Endothelial cell of umbilical vein (primary cell): ENCODE results near the gene B4GALNT3. TPM values are rescaled to one million over a fixed set of nuclear protein-coding genes. Genes with fewer than 3 reads are reported as not detected.
"Not testable (repeated sequence)": the region's sequence is repeated elsewhere in the genome, so short reads cannot be mapped to it uniquely, and the experiment has no call there.

ENCODE experiments used
- BruUV-seq: library from RNA; stranded (reverse); fragments of 400-500 nt; replicated peaks from 2 replicates; lab custom pipeline; 2021; lab: Mats Ljungman, UMichigan
- CTCF ChIA-PET: fragments of 300-600, 350-600 bp; sonication (Branson Sonifier 250); formaldehyde crosslinking; loops from one replicate; lab custom pipeline; 2021; ENCODE audit warnings: antibody characterized with exemption, inconsistent platforms; lab: Charles Lee
- POLR2A ChIA-PET: fragments of 300-600, 350-600 bp; sonication (Branson Sonifier 250); formaldehyde crosslinking; loops from one replicate; lab custom pipeline; 2021; ENCODE audit warnings: antibody characterized with exemption, inconsistent platforms; lab: Charles Lee
- DNase-seq: peaks from one replicate; pipeline ENCODE4 v3.0.0-alpha.2; 2011; ENCODE audit warnings: low read depth, low spot score
- FAIRE-seq: peaks from 2 replicates; lab custom pipeline; 2011; peaks lifted over from hg19 to GRCh38; lab: Jason Lieb, UNC
- H2AFZ ChIP-seq: 2 replicates; pipeline ENCODE4 v1.6.0; 2012; ENCODE audit warnings: low read depth, low read length, control low read depth, inconsistent platforms
- H3K27ac ChIP-seq: 2 replicates; pipeline ENCODE4 v1.5.1; 2011; ENCODE audit warnings: low read depth, mild to moderate bottlenecking, control low read depth, low read length, moderate library complexity; ENCODE audit not compliant: insufficient read depth
- H3K27me3 ChIP-seq, 2 experiments: 2 replicates each; pipeline versions ENCODE4 v1.6.0 to v1.6.1; 2011; ENCODE audit warnings: low read length in 2 of 2, mixed read lengths in 1 of 2; ENCODE audit not compliant: control insufficient read depth in 2 of 2, insufficient read depth in 2 of 2
- H3K36me3 ChIP-seq, 2 experiments: 2 replicates in 1 of 2; 3 replicates in 1 of 2; pipeline ENCODE4 v1.5.1; 2011; ENCODE audit warnings: low read length in 2 of 2, mild to moderate bottlenecking in 1 of 2, moderate library complexity in 1 of 2; ENCODE audit not compliant: control insufficient read depth in 2 of 2, insufficient read depth in 2 of 2; ENCODE audit errors: extremely low read depth in 1 of 2
- H3K4me1 ChIP-seq: 3 replicates; pipeline ENCODE4 v1.5.1; 2011; ENCODE audit warnings: mild to moderate bottlenecking, low read length; ENCODE audit not compliant: control insufficient read depth, insufficient read depth; ENCODE audit errors: extremely low read depth
- H3K4me2 ChIP-seq: 2 replicates; pipeline ENCODE4 v1.6.1; 2011; ENCODE audit warnings: low read length, control low read depth, mixed read lengths; ENCODE audit not compliant: insufficient read depth
- H3K4me3 ChIP-seq, 3 experiments: fragments of 200-600 bp in 1 of 3; sonication (generic), shearing (Covaris generic) in 1 of 3; replicated peaks in 1 of 3; 2 replicates each; pipeline ENCODE4 v1.5.1; 2011 to 2016; ENCODE audit warnings: control low read depth in 3 of 3, low read length in 3 of 3, mild to moderate bottlenecking in 2 of 3, inconsistent platforms in 1 of 3, low read depth in 1 of 3, moderate library complexity in 1 of 3; ENCODE audit not compliant: insufficient read depth in 1 of 3
- H3K79me2 ChIP-seq: 2 replicates; pipeline ENCODE4 v1.6.0; 2012; ENCODE audit warnings: low read length, inconsistent platforms; ENCODE audit not compliant: control insufficient read depth, insufficient read depth
- H3K9ac ChIP-seq: replicated peaks from 2 replicates; pipeline ENCODE3; 2011; ENCODE audit warnings: low read length, control low read depth; ENCODE audit not compliant: insufficient read depth; ENCODE audit errors: extremely low read depth
- H3K9me1 ChIP-seq: replicated peaks from 3 replicates; pipeline ENCODE4 v1.6.0; 2011; ENCODE audit warnings: mild to moderate bottlenecking, low read length; ENCODE audit not compliant: control insufficient read depth, insufficient read depth; ENCODE audit errors: extremely low read depth
- H3K9me3 ChIP-seq: replicated peaks from 2 replicates; pipeline ENCODE4 v1.5.1; 2012; ENCODE audit warnings: low read length, inconsistent platforms; ENCODE audit not compliant: control insufficient read depth, insufficient read depth
- H4K20me1 ChIP-seq: replicated peaks from 2 replicates; pipeline ENCODE3; 2011; ENCODE audit warnings: mild to moderate bottlenecking, low read length; ENCODE audit not compliant: control insufficient read depth, insufficient read depth; ENCODE audit errors: extremely low read depth
- EZH2 ChIP-seq: IDR thresholded peaks from 2 replicates; pipeline ENCODE4 v1.6.1; 2012; ENCODE audit warnings: borderline replicate concordance, low read depth, mild to moderate bottlenecking, moderate library complexity, low read length, inconsistent platforms; ENCODE audit not compliant: severe bottlenecking
- FOS ChIP-seq: IDR thresholded peaks from 2 replicates; pipeline ENCODE4 v1.6.1; 2011; ENCODE audit warnings: mild to moderate bottlenecking, low read length, moderate library complexity, borderline replicate concordance; ENCODE audit not compliant: insufficient read depth
- GATA2 ChIP-seq: IDR thresholded peaks from 2 replicates; pipeline ENCODE4 v1.7.0; 2011; ENCODE audit warnings: low read depth, mild to moderate bottlenecking, moderate library complexity, mixed read lengths, low read length; ENCODE audit not compliant: insufficient read length, insufficient read depth
- JUN ChIP-seq: IDR thresholded peaks from 2 replicates; pipeline ENCODE4 v1.6.1; 2011; ENCODE audit warnings: borderline replicate concordance, low read depth; ENCODE audit not compliant: insufficient read length, insufficient read depth
- MYC ChIP-seq: IDR thresholded peaks from one replicate; pipeline ENCODE4 v1.6.1; 2011; ENCODE audit warnings: mild to moderate bottlenecking, low read depth, low read length
- POLR2A ChIP-seq: IDR thresholded peaks from 2 replicates; pipeline ENCODE4 v1.6.1; 2012; ENCODE audit warnings: low read depth, mild to moderate bottlenecking, control low read depth, low read length
- POLR2AphosphoS5 ChIP-seq: IDR thresholded peaks from 2 replicates; pipeline ENCODE4 v1.6.1; 2012; ENCODE audit warnings: low read depth, mild to moderate bottlenecking, control low read depth, low read length, moderate library complexity; ENCODE audit not compliant: insufficient read depth
- dilution Hi-C: fragments of 300-500 bp; cut with MboI; formaldehyde crosslinking; loops from one replicate; pipeline ENCODE4 v1.15.0; 2019; ENCODE audit warnings: low sequenced_read_pairs; ENCODE audit not compliant: extremely low pct_ligation_motif_present
- intact Hi-C: fragments of 100-400 bp; cut with micrococcal nuclease; formaldehyde crosslinking; loops from one replicate; pipeline ENCODE4 v1.10.0; 2022
- polyA plus RNA-seq, 4 experiments: library from polyadenylated mRNA; depleted of rRNA in 3 of 4; stranded (reverse) in 3 of 4; unstranded in 1 of 4; fragments of >200 nt; gene quantifications; 2 replicates each; pipeline versions ENCODE4 v1.2.1 to v1.2.3, GENCODE V29; 2011 to 2012; ENCODE audit warnings: missing spikeins in 1 of 4
- total RNA-seq: library from RNA; stranded (reverse); gene quantifications from 2 replicates; pipeline ENCODE4 v1.2.3, GENCODE V29; 2021
- TF ChIP-seq, protein P1 (sequence below): IDR thresholded peaks from 2 replicates; pipeline ENCODE4 v1.6.1; 2011; ENCODE audit not compliant: insufficient read depth, insufficient read length
- TF ChIP-seq, protein P2 (sequence below), 2 donors: IDR thresholded peaks; 1 replicate in 1 of 2; 2 replicates in 1 of 2; pipeline ENCODE4 v1.5.1; 2011; ENCODE audit warnings: low read length in 2 of 2, mild to moderate bottlenecking in 2 of 2, moderate library complexity in 2 of 2, control low read depth in 1 of 2, inconsistent platforms in 1 of 2, low read depth in 1 of 2; ENCODE audit not compliant: insufficient read depth in 1 of 2; ENCODE audit errors: extremely low read depth in 1 of 2

The B4GALNT3 gene
- total and polyA plus RNA-seq, 2 donors (not counting 3 experiments of a cell fraction or from before 2014, with no cell fraction given), result 0.07 TPM; not detected in 1

DNA sequence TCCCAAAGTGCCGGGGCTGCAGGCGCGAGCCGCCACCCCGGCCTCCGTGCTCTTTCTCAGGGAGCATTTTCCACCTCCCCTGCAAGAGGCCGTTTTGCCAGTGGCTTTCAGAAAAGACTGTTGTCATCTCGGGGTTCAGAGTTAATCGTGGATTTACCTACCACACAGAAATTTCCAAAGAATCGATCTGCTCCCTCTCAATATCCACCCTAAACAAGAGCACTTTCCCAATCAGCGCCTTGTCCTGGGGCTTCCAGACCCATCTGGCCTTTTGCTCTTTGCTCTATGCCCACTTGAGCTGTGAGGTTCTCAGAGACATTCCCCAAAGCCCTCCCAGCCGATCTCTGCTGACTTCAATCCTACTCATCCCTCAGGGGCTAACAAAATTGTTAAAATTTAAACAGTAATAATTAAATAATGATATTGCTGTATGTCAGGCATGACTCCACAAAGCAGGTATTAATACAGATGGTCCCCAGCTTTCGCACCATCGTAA is 116.9 kb downstream of the B4GALNT3 start:
- dilution Hi-C loops, result no loop called here
- H2AFZ ChIP-seq, result peak overlapping the region; percentile 75
- no TSS peak for BruUV-seq
- no peaks in the 10 kb centered on the region for H3K79me2 ChIP-seq
- H4K20me1 ChIP-seq, result no peaks in the 10 kb centered on the region
- no peaks in the 10 kb centered on the region for H3K9me3 ChIP-seq
- H3K36me3 ChIP-seq, result no peaks in the 10 kb centered on the region
- no peaks in the 10 kb centered on the region for H3K9me1 ChIP-seq
- no peak overlapping the region for H3K27ac ChIP-seq
- H3K27me3 ChIP-seq, result no peaks in the 10 kb centered on the region
- no peak for FAIRE-seq
- H3K9ac ChIP-seq, result no peak overlapping the region
- CTCF ChIA-PET, result interaction anchor here (0.6 to 8.1 kb wide), 32 partner anchors 15 to 1007 kb away, joined by 3 to 182 read pairs (median 6); partner anchors contain the start of genes RAD52 and WNK1
- H3K4me1 ChIP-seq, result peaks cover 16% of the 10 kb centered on the region
- H3K4me3 ChIP-seq, result no peak overlapping the region
- POLR2A ChIA-PET, result no interaction called here
- intact Hi-C loops, result loop anchor here (1.0 kb wide), 6 partner anchors 34 to 373 kb away; partner anchors contain the start of gene RAD52
- no peak overlapping the region for H3K4me2 ChIP-seq
- no peak for TF ChIP-seq GATA2
- TF ChIP-seq POLR2AphosphoS5, result no peak
- TF ChIP-seq FOS, result no peak
- no peak for TF ChIP-seq JUN
- TF ChIP-seq MYC, result no peak
- no peak for TF ChIP-seq EZH2
- TF ChIP-seq, protein P1, sequence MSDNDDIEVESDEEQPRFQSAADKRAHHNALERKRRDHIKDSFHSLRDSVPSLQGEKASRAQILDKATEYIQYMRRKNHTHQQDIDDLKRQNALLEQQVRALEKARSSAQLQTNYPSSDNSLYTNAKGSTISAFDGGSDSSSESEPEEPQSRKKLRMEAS, result no peak
- TF ChIP-seq, protein P2, sequence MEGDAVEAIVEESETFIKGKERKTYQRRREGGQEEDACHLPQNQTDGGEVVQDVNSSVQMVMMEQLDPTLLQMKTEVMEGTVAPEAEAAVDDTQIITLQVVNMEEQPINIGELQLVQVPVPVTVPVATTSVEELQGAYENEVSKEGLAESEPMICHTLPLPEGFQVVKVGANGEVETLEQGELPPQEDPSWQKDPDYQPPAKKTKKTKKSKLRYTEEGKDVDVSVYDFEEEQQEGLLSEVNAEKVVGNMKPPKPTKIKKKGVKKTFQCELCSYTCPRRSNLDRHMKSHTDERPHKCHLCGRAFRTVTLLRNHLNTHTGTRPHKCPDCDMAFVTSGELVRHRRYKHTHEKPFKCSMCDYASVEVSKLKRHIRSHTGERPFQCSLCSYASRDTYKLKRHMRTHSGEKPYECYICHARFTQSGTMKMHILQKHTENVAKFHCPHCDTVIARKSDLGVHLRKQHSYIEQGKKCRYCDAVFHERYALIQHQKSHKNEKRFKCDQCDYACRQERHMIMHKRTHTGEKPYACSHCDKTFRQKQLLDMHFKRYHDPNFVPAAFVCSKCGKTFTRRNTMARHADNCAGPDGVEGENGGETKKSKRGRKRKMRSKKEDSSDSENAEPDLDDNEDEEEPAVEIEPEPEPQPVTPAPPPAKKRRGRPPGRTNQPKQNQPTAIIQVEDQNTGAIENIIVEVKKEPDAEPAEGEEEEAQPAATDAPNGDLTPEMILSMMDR (IDR thresholded peaks at IDR 0.05; ENCODE audit: extremely low read depth in 1 of 2, insufficient read depth in 1 of 2, low read depth in 1 of 2, low read length in 2 of 2), result no peak
- TF ChIP-seq POLR2A, result no peak
- DNase-seq, result peak; percentile 4

- H3K27ac ChIP-seq, H3K36me3 ChIP-seq, BruUV-seq, dilution Hi-C loops, H3K4me1 ChIP-seq, H3K4me3 ChIP-seq, H2AFZ ChIP-seq, intact Hi-C loops, H3K27me3 ChIP-seq, H3K9me1 ChIP-seq, DNase-seq, FAIRE-seq, H3K4me2 ChIP-seq, H3K9me3 ChIP-seq, H3K79me2 ChIP-seq, H4K20me1 ChIP-seq, H3K9ac ChIP-seq: not testable (repeated sequence)
- POLR2A ChIA-PET, result interaction anchor here (1.5 kb wide), 1 partner anchor 20 kb away, joined by 18 read pairs; no protein-coding TSS in a partner anchor
- CTCF ChIA-PET, result interaction anchor here (1.0 to 8.1 kb wide), 5 partner anchors 8 to 236 kb away, joined by 3 to 182 read pairs (median 12); partner anchors contain the start of gene WNK1
These were observed 118.4 kb downstream of the B4GALNT3 start for GRCh38 chr12:577994-578747.
